ENCODE data around the gene OTOG.

OTOG gene

GRCh38 chr11:17543041-17543440, 4.0 kb upstream of the OTOG start:
- DNase-seq, result no peak

GRCh38 chr11:17543574-17544180, 3.4 kb upstream of the OTOG start:
- DNase-seq, result no peak

GRCh38 chr11:17544181-17544622, 2.9 kb upstream of the OTOG start, which contains the start of gene USH1C:
TSS of gene USH1C (minus strand) at chr11:17544416. CDS start at chr11:17544307, 109 bp downstream.
- DNase-seq, result no peak

GRCh38 chr11:17546240-17546639, 819 bp upstream of the OTOG start:
- no peak for DNase-seq

- DNase-seq, result no peak
Observed at GRCh38 chr11:17547932-17548331, 873 bp downstream of the OTOG start.

GRCh38 chr11:17548444-17548843, 1.4 kb downstream of the OTOG start:
- no peak for DNase-seq

GRCh38 chr11:17550450-17551346, 3.6 kb downstream of the OTOG start:
- no peak for DNase-seq

GRCh38 chr11:17551347-17552040, 4.4 kb downstream of the OTOG start:
- no peak for DNase-seq

- DNase-seq, result no peak
Observed at GRCh38 chr11:17552041-17552355, 4.9 kb downstream of the OTOG start.

GRCh38 chr11:17552392-17553248, 5.6 kb downstream of the OTOG start:
- no peak for DNase-seq

- no peak for DNase-seq
Observed at GRCh38 chr11:17553249-17553546, 6.1 kb downstream of the OTOG start.

- no peak for DNase-seq
Observed at GRCh38 chr11:17554487-17554886, 7.4 kb downstream of the OTOG start.

GRCh38 chr11:17556999-17557398, 9.9 kb downstream of the OTOG start:
- DNase-seq, result no peak

- no peak for DNase-seq
Observed at GRCh38 chr11:17558025-17558780, 11.1 kb downstream of the OTOG start.

GRCh38 chr11:17558916-17559315, 11.9 kb downstream of the OTOG start:
- no peak for DNase-seq

- no peak for DNase-seq
Observed at GRCh38 chr11:17559341-17560087, 12.5 kb downstream of the OTOG start.

GRCh38 chr11:17560281-17561110, 13.4 kb downstream of the OTOG start:
- no peak for DNase-seq

GRCh38 chr11:17561111-17561415, 14.0 kb downstream of the OTOG start:
- DNase-seq, result no peak

GRCh38 chr11:17561526-17561925, 14.5 kb downstream of the OTOG start:
- no peak for DNase-seq

- no peak for DNase-seq
Observed at GRCh38 chr11:17563231-17563646, 16.2 kb downstream of the OTOG start.
